Adrenal gland (tissue), 12 donors: ENCODE data around the gene CFAP221. TPM values are rescaled to one million over a fixed set of nuclear protein-coding genes. Genes with fewer than 3 reads are reported as not detected.

Source experiments
- DNase-seq, 7 donors: peaks; one replicate each; pipeline ENCODE4 v3.0.0-alpha.2; 2019 to 2020
- H3K27ac ChIP-seq, 5 donors: fragments of 200-600 bp; sonication (generic) in 4 of 5; 1 replicate in 3 of 5; 2 replicates in 2 of 5; pipeline versions ENCODE4 v1.5.1 to v1.8.0; 2016 to 2020; ENCODE audit warnings: mild to moderate bottlenecking in 1 of 5
- H3K27me3 ChIP-seq: fragments of 200-600 bp; 2 replicates; pipeline ENCODE4 v1.8.0; 2021
- H3K36me3 ChIP-seq, 2 donors: fragments of 200-600 bp; replicated peaks in 1 of 2; 1 replicate in 1 of 2; 2 replicates in 1 of 2; pipeline versions ENCODE4 v1.5.1 to v1.8.0; 2018 to 2022
- H3K4me1 ChIP-seq, 2 donors: fragments of 200-600 bp; replicated peaks in 1 of 2; 1 replicate in 1 of 2; 2 replicates in 1 of 2; pipeline versions ENCODE4 v1.5.1 to v1.8.0; 2018 to 2021
- H3K4me3 ChIP-seq, 4 donors: fragments of 200-600 bp; sonication (generic) in 3 of 4; one replicate each; pipeline ENCODE4 v1.5.1; 2016 to 2018
- H3K9me3 ChIP-seq, 3 donors: fragments of 200-600 bp; sonication (generic) in 1 of 3; replicated peaks in 1 of 3; 1 replicate in 2 of 3; 2 replicates in 1 of 3; pipeline versions ENCODE4 v1.5.1 to v1.8.0; 2016 to 2021
- POLR2A ChIP-seq, 2 donors: fragments of 450-650 bp; IDR thresholded peaks; one replicate each; pipeline ENCODE4 v1.6.1; 2017; ENCODE audit warnings: antibody characterized with exemption in 2 of 2, mild to moderate bottlenecking in 2 of 2, moderate library complexity in 1 of 2
- WGBS, 4 donors: extraction: QIAGEN DNeasy Blood & Tissue Kit in 2 of 4; methylation state at CpG; one replicate each; pipeline versions ENCODE4 v1.1.5 to v1.1.7; 2013 to 2017; 5-methylcytosine and 5-hydroxymethylcytosine counted together
- intact Hi-C, 2 donors: fragments of 100-400 bp; cut with DNase I; formaldehyde crosslinking; loops; one replicate each; pipeline versions ENCODE4 v1.14.1 to v1.15.0; 2022 to 2023
- polyA plus RNA-seq, 3 donors: library from polyadenylated mRNA; stranded (reverse); fragments of 200-250 nt in 2 of 3; fragments of 350-450 nt in 1 of 3; fragmentation: Illumina TruSeq in 1 of 3; extraction: RNeasy Lipid Tissue Mini Kit (QIAGEN cat#74804) in 1 of 3; gene quantifications; one replicate each; pipeline ENCODE4 v1.2.3, GENCODE V29; 2013 to 2014
- total RNA-seq, 9 donors: library from RNA; depleted of rRNA in 4 of 9; stranded (reverse); fragments of >200 nt in 4 of 9; fragments of 120-200 nt in 1 of 9; fragmentation: NEBNext Ultra II Directional in 1 of 9; extraction: Animal tissue kit (Norgen Biotek cat#: 25700) in 1 of 9; gene quantifications; one replicate each; pipeline versions ENCODE4 v1.1.0 to v1.2.4, GENCODE V29; 2013 to 2023
- TF ChIP-seq, protein P1 (sequence below), 6 experiments: fragments of 450-650 bp in 4 of 6; fragments of 200-600 bp in 2 of 6; sonication (generic) in 1 of 6; IDR thresholded peaks; 1 replicate in 5 of 6; 2 replicates in 1 of 6; pipeline versions ENCODE4 v1.5.1 to v1.8.0; 2016 to 2021; ENCODE audit warnings: antibody characterized with exemption in 6 of 6, mild to moderate bottlenecking in 2 of 6, moderate library complexity in 1 of 6
- donor health status: healthy with polysubstance abuse.
- donor health status: Bipolar disorder and iron deficiency.
- donor health status: DM: yes; HTN: yes; CAD: no.
- donor health status: DM: no; HTN: no; CAD: no.
- donor health status: DM: no; HTN: no; CAD: no.
- donor health status: DM: yes; HTN: yes; CAD: no.

The CFAP221 gene
- total and polyA plus RNA-seq, 12 donors, result 1.1 to 14.0 (median 4.4) TPM

DNA sequence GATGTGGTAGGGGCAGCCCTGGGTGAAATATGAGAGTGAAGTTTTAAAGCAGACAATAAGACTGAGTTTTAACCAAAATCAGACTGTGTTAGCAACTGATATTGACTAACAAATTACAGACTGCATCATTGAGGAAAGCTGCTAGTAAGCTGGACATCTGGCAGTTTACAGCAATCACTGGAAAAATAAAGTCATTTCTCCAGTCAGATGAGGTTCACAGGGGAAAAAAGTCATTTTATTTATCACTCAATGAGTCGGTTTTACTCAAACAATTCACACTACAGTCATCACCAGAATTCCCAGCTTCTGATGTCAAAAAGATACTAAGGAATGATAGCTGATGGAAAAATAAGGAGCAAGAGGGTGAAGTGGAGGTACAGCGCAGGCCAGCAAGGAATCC lies 124.3 kb downstream of the CFAP221 start:
- no peak overlapping the region for H3K4me3 ChIP-seq
- TF ChIP-seq, protein P1, sequence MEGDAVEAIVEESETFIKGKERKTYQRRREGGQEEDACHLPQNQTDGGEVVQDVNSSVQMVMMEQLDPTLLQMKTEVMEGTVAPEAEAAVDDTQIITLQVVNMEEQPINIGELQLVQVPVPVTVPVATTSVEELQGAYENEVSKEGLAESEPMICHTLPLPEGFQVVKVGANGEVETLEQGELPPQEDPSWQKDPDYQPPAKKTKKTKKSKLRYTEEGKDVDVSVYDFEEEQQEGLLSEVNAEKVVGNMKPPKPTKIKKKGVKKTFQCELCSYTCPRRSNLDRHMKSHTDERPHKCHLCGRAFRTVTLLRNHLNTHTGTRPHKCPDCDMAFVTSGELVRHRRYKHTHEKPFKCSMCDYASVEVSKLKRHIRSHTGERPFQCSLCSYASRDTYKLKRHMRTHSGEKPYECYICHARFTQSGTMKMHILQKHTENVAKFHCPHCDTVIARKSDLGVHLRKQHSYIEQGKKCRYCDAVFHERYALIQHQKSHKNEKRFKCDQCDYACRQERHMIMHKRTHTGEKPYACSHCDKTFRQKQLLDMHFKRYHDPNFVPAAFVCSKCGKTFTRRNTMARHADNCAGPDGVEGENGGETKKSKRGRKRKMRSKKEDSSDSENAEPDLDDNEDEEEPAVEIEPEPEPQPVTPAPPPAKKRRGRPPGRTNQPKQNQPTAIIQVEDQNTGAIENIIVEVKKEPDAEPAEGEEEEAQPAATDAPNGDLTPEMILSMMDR (IDR thresholded peaks at IDR 0.05), result no peak
- no peak for TF ChIP-seq POLR2A (IDR thresholded peaks at IDR 0.05)
- 64 to 71% (median 69%) methylated on average over 2 of the region's 2 CpGs for WGBS, 4 donors
- no peak overlapping the region for H3K27ac ChIP-seq
- intact Hi-C loops, result loop anchor here in 1 of 2 donors (10.0 kb wide), 1 partner anchor 144 kb away; the partner anchor contains the start of gene SCTR
- no peaks in the 10 kb centered on the region for H3K9me3 ChIP-seq
- no peaks in the 10 kb centered on the region for H3K27me3 ChIP-seq
- H3K36me3 ChIP-seq, result no peaks in the 10 kb centered on the region
- no peaks in the 10 kb centered on the region for H3K4me1 ChIP-seq
- DNase-seq, result no peak

DNA sequence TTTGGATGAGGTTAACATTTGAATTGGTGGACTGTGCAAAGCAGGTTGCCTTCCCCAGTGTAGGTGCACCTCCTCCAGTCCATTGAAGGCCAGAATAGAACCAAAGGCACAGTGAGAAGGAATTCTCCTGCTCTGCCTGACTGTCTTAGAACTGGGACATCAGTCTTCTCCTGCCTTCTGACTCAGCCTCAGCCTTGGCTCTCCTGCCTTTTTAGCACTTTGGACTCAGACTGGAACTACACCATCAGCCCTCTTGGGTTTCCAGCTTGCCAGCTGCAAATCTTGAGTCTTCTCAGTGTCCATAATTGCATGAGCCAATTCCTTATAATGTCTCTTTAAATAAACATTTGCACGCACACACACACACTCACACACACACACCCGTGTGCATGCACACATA lies 126.8 kb downstream of the CFAP221 start:
- H3K4me3 ChIP-seq, result no peak overlapping the region
- intact Hi-C loops, result no loop called here
- H3K27me3 ChIP-seq, result no peaks in the 10 kb centered on the region
- 57 to 76% (median 64%) methylated on average over 2 of the region's 2 CpGs for WGBS, 4 donors
- no peaks in the 10 kb centered on the region for H3K4me1 ChIP-seq
- H3K9me3 ChIP-seq, result no peaks in the 10 kb centered on the region
- no peak for TF ChIP-seq POLR2A (IDR thresholded peaks at IDR 0.05)
- TF ChIP-seq, protein P1 (IDR thresholded peaks at IDR 0.05), result no peak
- no peaks in the 10 kb centered on the region for H3K36me3 ChIP-seq
- H3K27ac ChIP-seq, result no peak overlapping the region
- peak in 2 of 7 donors; percentile 34 to 47 for DNase-seq

DNA sequence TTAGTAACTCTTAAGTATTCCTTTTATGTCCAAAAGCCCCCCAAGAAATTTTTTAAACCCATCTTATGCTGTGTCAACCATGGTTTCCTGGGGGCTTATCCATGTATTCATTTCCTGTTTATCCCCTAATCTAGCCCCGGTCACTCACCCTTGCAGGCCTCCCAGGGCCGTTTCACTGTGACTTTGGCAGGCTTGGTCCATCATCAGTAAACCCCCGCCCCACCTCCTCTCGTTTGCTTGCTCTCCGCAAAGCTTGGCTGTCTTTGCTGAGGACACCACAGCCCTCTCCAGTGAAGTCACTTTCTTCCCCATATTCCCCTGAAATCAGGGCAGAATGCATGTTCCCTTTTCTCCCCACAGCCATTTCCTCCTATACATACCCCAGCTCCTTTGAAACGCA lies 127.5 kb downstream of the CFAP221 start:
- 68 to 75% (median 71%) methylated on average over 6 of the region's 6 CpGs for WGBS, 4 donors
- Histone ChIP-seq H3K4me1 (no peaks in the 10 kb centered on the region), H3K27me3 (no peaks in the 10 kb centered on the region), H3K9me3 (no peaks in the 10 kb centered on the region), H3K4me3 (no peak overlapping the region), H3K36me3 (no peaks in the 10 kb centered on the region), H3K27ac (no peak overlapping the region)
- TF ChIP-seq POLR2A (IDR thresholded peaks at IDR 0.05), result no peak
- TF ChIP-seq, protein P1 (IDR thresholded peaks at IDR 0.05), result no peak
- no peak for DNase-seq
- intact Hi-C loops, result no loop called here

DNA sequence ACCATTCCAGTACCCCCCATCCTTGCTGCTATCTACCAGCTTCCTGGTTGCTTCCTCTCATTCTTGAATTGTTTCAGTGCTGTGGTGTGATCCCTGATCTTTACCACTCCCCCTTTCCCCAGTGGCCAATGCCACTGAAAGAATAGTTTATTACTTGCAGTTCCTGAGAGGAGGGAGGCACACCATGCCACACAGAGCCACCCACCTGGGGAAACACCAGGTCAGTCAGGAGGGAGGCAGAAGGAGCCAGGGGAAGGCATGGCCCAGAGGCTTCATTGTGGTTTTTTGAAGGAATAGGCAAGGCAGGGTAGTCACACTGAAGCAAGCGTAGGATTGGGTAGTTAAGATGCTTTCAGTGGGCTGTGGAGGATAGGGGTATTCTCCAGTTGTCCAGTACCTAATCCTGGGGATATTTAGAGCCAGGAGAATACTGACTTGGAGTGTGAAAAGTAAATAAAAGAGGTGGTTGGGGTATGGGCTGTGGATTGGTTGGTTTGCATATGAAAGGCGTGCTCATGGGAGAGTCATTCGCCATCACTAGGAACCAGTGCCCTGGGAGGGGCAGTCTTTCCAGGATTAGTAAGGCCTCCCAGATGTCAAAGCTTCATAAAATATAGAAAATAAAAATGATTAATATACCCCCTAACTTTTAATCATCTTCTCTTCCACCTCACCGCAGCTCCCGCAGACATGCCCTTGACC lies 128.1 kb downstream of the CFAP221 start:
- TF ChIP-seq POLR2A (IDR thresholded peaks at IDR 0.05), result no peak
- TF ChIP-seq, protein P1 (IDR thresholded peaks at IDR 0.05), result no peak
- Histone ChIP-seq H3K27me3 (no peaks in the 10 kb centered on the region), H3K9me3 (no peaks in the 10 kb centered on the region), H3K27ac (no peak overlapping the region), H3K36me3 (no peaks in the 10 kb centered on the region), H3K4me1 (no peaks in the 10 kb centered on the region), H3K4me3 (no peak overlapping the region)
- DNase-seq, result no peak
- intact Hi-C loops, result no loop called here
- WGBS, 4 donors, result 77 to 86% (median 85%) methylated on average over 5 of the region's 5 CpGs
